HCT116 (cell line): ENCODE data around the gene GRIN1. TPM values are rescaled to one million over a fixed set of nuclear protein-coding genes. Genes with fewer than 3 reads are reported as not detected.

Experiments
- ATAC-seq: fragments of 200-7000 bp; cut with Tn5 transposase; 2 replicates; pipeline ENCODE4 v1.9.1; 2020; ENCODE audit warnings: mild to moderate bottlenecking, moderate library complexity
- BruUV-seq: library from RNA; stranded (reverse); fragments of 400-500 nt; replicated peaks from 2 replicates; lab custom pipeline; 2021; lab: Mats Ljungman, UMichigan
- CTCF ChIA-PET: fragments of 300-600 bp; sonication (Branson Sonifier 250); formaldehyde crosslinking; loops from one replicate; lab custom pipeline; 2021; ENCODE audit warnings: antibody characterized with exemption; lab: Charles Lee
- POLR2A ChIA-PET: fragments of 300-600, 350-600 bp; sonication (Branson Sonifier 250); formaldehyde crosslinking; loops from one replicate; lab custom pipeline; 2021; ENCODE audit warnings: antibody characterized with exemption; lab: Charles Lee
- RAD21 ChIA-PET, 2 experiments: fragments of 300-600 bp; sonication (Branson Sonifier 250); formaldehyde crosslinking; loops; one replicate each; lab custom pipeline; 2023; ENCODE audit warnings: low total read pairs in 2 of 2; ENCODE audit not compliant: uncharacterized antibody in 2 of 2, unreplicated experiment in 2 of 2, low non-redundant PET in 1 of 2; lab: Charles Lee
- DNase-seq: peaks from one replicate; pipeline ENCODE4 v3.0.0-alpha.2; 2010; ENCODE audit warnings: low read depth, low spot score
- H2AFZ ChIP-seq: fragments of 200-600 bp; shearing (Covaris generic), sonication (generic); 2 replicates; pipeline ENCODE4 v1.6.1; 2017; ENCODE audit warnings: low read depth, mixed run types, mixed read lengths, antibody characterized with exemption, low read length; ENCODE audit not compliant: poor library complexity, severe bottlenecking
- H3K27ac ChIP-seq: 2 replicates; pipeline ENCODE4 v1.5.1; 2012; ENCODE audit warnings: low read depth, low read length
- H3K27me3 ChIP-seq: fragments of 200-600 bp; sonication (generic); 2 replicates; pipeline ENCODE4 v1.6.1; 2016; ENCODE audit warnings: mixed run types, low read length, mixed read lengths; ENCODE audit not compliant: insufficient read depth
- H3K36me3 ChIP-seq, 2 experiments: fragments of 200-500 bp in 1 of 2; fragments of 200-600 bp in 1 of 2; sonication (Bioruptor generic) in 1 of 2; sonication (generic) in 1 of 2; 2 replicates each; pipeline versions ENCODE4 v1.5.1 to v1.6.1; 2014 to 2016; ENCODE audit warnings: low read length in 2 of 2, inconsistent platforms in 1 of 2, mixed read lengths in 1 of 2, mixed run types in 1 of 2; ENCODE audit not compliant: insufficient read depth in 2 of 2, control insufficient read depth in 1 of 2
- H3K4me1 ChIP-seq, 2 experiments: fragments of 200-600 bp in 1 of 2; sonication (generic) in 1 of 2; 2 replicates each; pipeline versions ENCODE4 v1.5.1 to v1.6.1; 2012 to 2017; ENCODE audit warnings: low read length in 2 of 2, inconsistent platforms in 1 of 2, mild to moderate bottlenecking in 1 of 2, mixed read lengths in 1 of 2, mixed run types in 1 of 2, moderate library complexity in 1 of 2; ENCODE audit not compliant: insufficient read depth in 2 of 2, control insufficient read depth in 1 of 2
- H3K4me2 ChIP-seq: fragments of 200-600 bp; sonication (generic); 2 replicates; pipeline ENCODE4 v1.6.1; 2017; ENCODE audit warnings: mixed run types, low read length, mixed read lengths
- H3K4me3 ChIP-seq, 2 experiments: fragments of 200-600 bp in 1 of 2; sonication (generic) in 1 of 2; replicated peaks in 1 of 2; 2 replicates each; pipeline ENCODE4 v1.5.1; 2011 to 2016; ENCODE audit warnings: low read length in 2 of 2, control low read depth in 1 of 2, low read depth in 1 of 2, mild to moderate bottlenecking in 1 of 2, mixed read lengths in 1 of 2, mixed run types in 1 of 2
- H3K79me2 ChIP-seq: fragments of 200-600 bp; sonication (generic); 2 replicates; pipeline ENCODE4 v1.6.1; 2017; ENCODE audit warnings: mild to moderate bottlenecking, mixed run types, low read length, moderate library complexity, mixed read lengths; ENCODE audit not compliant: insufficient read depth
- H3K9ac ChIP-seq: fragments of 200-600 bp; sonication (generic); 2 replicates; pipeline ENCODE4 v1.6.1; 2016; ENCODE audit warnings: low read length, mixed read lengths
- H3K9me2 ChIP-seq: fragments of 200-600 bp; sonication (generic), shearing (Covaris generic); 2 replicates; pipeline ENCODE4 v1.6.1; 2017; ENCODE audit warnings: mixed run types, mild to moderate bottlenecking, moderate library complexity; ENCODE audit not compliant: insufficient read depth
- H3K9me3 ChIP-seq, 2 experiments: fragments of 200-500 bp in 1 of 2; fragments of 200-600 bp in 1 of 2; sonication (Bioruptor generic) in 1 of 2; sonication (generic) in 1 of 2; 2 replicates each; pipeline ENCODE4 v1.6.1; 2014 to 2017; ENCODE audit warnings: low read length in 2 of 2, mixed read lengths in 2 of 2, inconsistent platforms in 1 of 2, low read depth in 1 of 2, mild to moderate bottlenecking in 1 of 2, mixed run types in 1 of 2, moderate library complexity in 1 of 2; ENCODE audit not compliant: control insufficient read depth in 1 of 2, insufficient read depth in 1 of 2
- H4K20me1 ChIP-seq: fragments of 200-600 bp; sonication (generic), shearing (Covaris generic); 2 replicates; pipeline ENCODE4 v1.6.1; 2017; ENCODE audit warnings: mixed run types, mild to moderate bottlenecking, moderate library complexity; ENCODE audit not compliant: insufficient read depth
- CEBPB ChIP-seq: IDR thresholded peaks from 2 replicates; pipeline ENCODE4 v1.6.1; 2012; ENCODE audit warnings: low read depth
- EZH2 ChIP-seq: fragments of 200-600 bp; sonication (generic); IDR thresholded peaks from 2 replicates; pipeline ENCODE4 v1.6.1; 2017; ENCODE audit warnings: antibody characterized with exemption, mixed run types
- EZH2phosphoT487 ChIP-seq: fragments of 200-600 bp; IDR thresholded peaks from 2 replicates; pipeline ENCODE4 v1.6.1; 2018; ENCODE audit warnings: antibody characterized with exemption, borderline replicate concordance
- FOSL1 ChIP-seq: IDR thresholded peaks from 2 replicates; pipeline ENCODE4 v1.6.1; 2012; ENCODE audit warnings: low read depth
- JUND ChIP-seq: IDR thresholded peaks from 2 replicates; pipeline ENCODE4 v1.6.1; 2012
- POLR2A ChIP-seq: IDR thresholded peaks from 2 replicates; pipeline ENCODE4 v1.7.0; 2011; ENCODE audit warnings: borderline replicate concordance; ENCODE audit not compliant: insufficient read depth, insufficient read length; ENCODE audit errors: extremely low read depth
- YY1 ChIP-seq: IDR thresholded peaks from 2 replicates; pipeline ENCODE4 v1.6.1; 2011; ENCODE audit warnings: low read length, low read depth, moderate library complexity, mild to moderate bottlenecking; ENCODE audit not compliant: insufficient replicate concordance; ENCODE audit errors: extremely low read depth
- ZFX ChIP-seq: fragments of 450-650 bp; IDR thresholded peaks from 2 replicates; pipeline ENCODE4 v1.6.1; 2017
- ZNF274 ChIP-seq: fragments of 200-500 bp; sonication (Bioruptor generic); IDR thresholded peaks from 2 replicates; pipeline ENCODE4 v1.6.1; 2014; ENCODE audit warnings: mild to moderate bottlenecking, low read depth, low read length, inconsistent platforms
- intact Hi-C: fragments of 100-400 bp; cut with micrococcal nuclease; formaldehyde crosslinking; loops from 2 replicates; pipeline ENCODE4 v1.10.0; 2022
- total RNA-seq: library from RNA; stranded (reverse); gene quantifications from one replicate; pipeline ENCODE4 v1.2.1, GENCODE V29; 2021; ENCODE audit not compliant: unreplicated experiment
- TF ChIP-seq, protein P1 (sequence below), 3 experiments: fragments of 200-600 bp in 1 of 3; sonication (generic) in 1 of 3; IDR thresholded peaks in 2 of 3; conservative IDR thresholded peaks in 1 of 3; 2 replicates each; pipeline ENCODE4 v1.5.1; 2012 to 2017; ENCODE audit warnings: low read depth in 2 of 3, low read length in 2 of 3, antibody characterized with exemption in 1 of 3, borderline replicate concordance in 1 of 3, control low read depth in 1 of 3, mild to moderate bottlenecking in 1 of 3, mixed read lengths in 1 of 3, mixed run types in 1 of 3, moderate library complexity in 1 of 3; ENCODE audit not compliant: insufficient read depth in 1 of 3
- TF ChIP-seq, protein P2 (sequence below): IDR thresholded peaks from 2 replicates; pipeline ENCODE4 v1.6.1; 2011; ENCODE audit warnings: mild to moderate bottlenecking, low read length, moderate library complexity; ENCODE audit not compliant: insufficient replicate concordance; ENCODE audit errors: extremely low read depth
- TF ChIP-seq, protein P3 (sequence below): IDR thresholded peaks from 2 replicates; pipeline ENCODE4 v1.6.1; 2012

GRIN1 gene
- total RNA-seq, 1 experiment from 2014 or later, result 23.1 TPM

- POLR2A ChIA-PET, result no interaction called here
- no peak overlapping the region for H3K27ac ChIP-seq
Measured at GRCh38 chr9:137138058-137138721, 764 bp upstream of the GRIN1 start.

More at GRCh38 chr9:137138058-137138721, 764 bp upstream of the GRIN1 start:
- ATAC-seq (peak; percentile 54), DNase-seq (no peak)
- Histone ChIP-seq H3K9me2 (no peaks in the 10 kb centered on the region), H3K9ac (no peak overlapping the region), H3K27me3 (no peaks in the 10 kb centered on the region), H3K36me3 (no peaks in the 10 kb centered on the region), H3K4me3 (no peak overlapping the region), H2AFZ (no peak overlapping the region), H3K4me1 (peaks cover 12 to 18% of the 10 kb centered on the region in 2 experiments), H4K20me1 (no peaks in the 10 kb centered on the region), H3K79me2 (no peaks in the 10 kb centered on the region), H3K4me2 (no peak overlapping the region), H3K9me3 (no peaks in the 10 kb centered on the region)
- no TSS peak for BruUV-seq
- RAD21 ChIA-PET, result interaction anchor here in 1 of 2 experiments (0.6 kb wide), 1 partner anchor 43 kb away, joined by 3 read pairs; no protein-coding TSS in a partner anchor
- CTCF ChIA-PET, result no interaction called here
- TF ChIP-seq ZNF274 (no peak), FOSL1 (no peak), POLR2A (no peak), EZH2 (no peak), CEBPB (no peak), YY1 (no peak), EZH2phosphoT487 (no peak), ZFX (no peak), JUND (no peak)
- TF ChIP-seq, protein P1, sequence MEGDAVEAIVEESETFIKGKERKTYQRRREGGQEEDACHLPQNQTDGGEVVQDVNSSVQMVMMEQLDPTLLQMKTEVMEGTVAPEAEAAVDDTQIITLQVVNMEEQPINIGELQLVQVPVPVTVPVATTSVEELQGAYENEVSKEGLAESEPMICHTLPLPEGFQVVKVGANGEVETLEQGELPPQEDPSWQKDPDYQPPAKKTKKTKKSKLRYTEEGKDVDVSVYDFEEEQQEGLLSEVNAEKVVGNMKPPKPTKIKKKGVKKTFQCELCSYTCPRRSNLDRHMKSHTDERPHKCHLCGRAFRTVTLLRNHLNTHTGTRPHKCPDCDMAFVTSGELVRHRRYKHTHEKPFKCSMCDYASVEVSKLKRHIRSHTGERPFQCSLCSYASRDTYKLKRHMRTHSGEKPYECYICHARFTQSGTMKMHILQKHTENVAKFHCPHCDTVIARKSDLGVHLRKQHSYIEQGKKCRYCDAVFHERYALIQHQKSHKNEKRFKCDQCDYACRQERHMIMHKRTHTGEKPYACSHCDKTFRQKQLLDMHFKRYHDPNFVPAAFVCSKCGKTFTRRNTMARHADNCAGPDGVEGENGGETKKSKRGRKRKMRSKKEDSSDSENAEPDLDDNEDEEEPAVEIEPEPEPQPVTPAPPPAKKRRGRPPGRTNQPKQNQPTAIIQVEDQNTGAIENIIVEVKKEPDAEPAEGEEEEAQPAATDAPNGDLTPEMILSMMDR (IDR thresholded peaks at IDR 0.05 in 2 of 3, conservative IDR thresholded peaks at IDR 0.05 in 1 of 3; ENCODE audit: borderline replicate concordance in 1 of 3, insufficient read depth in 1 of 3, low read depth in 2 of 3, low read length in 2 of 3), result no peak
- TF ChIP-seq, protein P2, sequence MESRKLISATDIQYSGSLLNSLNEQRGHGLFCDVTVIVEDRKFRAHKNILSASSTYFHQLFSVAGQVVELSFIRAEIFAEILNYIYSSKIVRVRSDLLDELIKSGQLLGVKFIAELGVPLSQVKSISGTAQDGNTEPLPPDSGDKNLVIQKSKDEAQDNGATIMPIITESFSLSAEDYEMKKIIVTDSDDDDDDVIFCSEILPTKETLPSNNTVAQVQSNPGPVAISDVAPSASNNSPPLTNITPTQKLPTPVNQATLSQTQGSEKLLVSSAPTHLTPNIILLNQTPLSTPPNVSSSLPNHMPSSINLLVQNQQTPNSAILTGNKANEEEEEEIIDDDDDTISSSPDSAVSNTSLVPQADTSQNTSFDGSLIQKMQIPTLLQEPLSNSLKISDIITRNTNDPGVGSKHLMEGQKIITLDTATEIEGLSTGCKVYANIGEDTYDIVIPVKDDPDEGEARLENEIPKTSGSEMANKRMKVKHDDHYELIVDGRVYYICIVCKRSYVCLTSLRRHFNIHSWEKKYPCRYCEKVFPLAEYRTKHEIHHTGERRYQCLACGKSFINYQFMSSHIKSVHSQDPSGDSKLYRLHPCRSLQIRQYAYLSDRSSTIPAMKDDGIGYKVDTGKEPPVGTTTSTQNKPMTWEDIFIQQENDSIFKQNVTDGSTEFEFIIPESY, result no peak
- TF ChIP-seq, protein P3, sequence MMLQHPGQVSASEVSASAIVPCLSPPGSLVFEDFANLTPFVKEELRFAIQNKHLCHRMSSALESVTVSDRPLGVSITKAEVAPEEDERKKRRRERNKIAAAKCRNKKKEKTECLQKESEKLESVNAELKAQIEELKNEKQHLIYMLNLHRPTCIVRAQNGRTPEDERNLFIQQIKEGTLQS, result no peak
- intact Hi-C loops, result no loop called here
